GM19025 (cell line): ENCODE measurements around the gene FBXW7.

Experiments
- ATAC-seq: cut with Tn5 transposase; IDR thresholded peaks from one replicate; pipeline ENCODE4 v1.9.1; 2021; ENCODE audit warnings: mild to moderate bottlenecking, low read depth, moderate library complexity; ENCODE audit not compliant: unreplicated experiment

Gene FBXW7

DNA sequence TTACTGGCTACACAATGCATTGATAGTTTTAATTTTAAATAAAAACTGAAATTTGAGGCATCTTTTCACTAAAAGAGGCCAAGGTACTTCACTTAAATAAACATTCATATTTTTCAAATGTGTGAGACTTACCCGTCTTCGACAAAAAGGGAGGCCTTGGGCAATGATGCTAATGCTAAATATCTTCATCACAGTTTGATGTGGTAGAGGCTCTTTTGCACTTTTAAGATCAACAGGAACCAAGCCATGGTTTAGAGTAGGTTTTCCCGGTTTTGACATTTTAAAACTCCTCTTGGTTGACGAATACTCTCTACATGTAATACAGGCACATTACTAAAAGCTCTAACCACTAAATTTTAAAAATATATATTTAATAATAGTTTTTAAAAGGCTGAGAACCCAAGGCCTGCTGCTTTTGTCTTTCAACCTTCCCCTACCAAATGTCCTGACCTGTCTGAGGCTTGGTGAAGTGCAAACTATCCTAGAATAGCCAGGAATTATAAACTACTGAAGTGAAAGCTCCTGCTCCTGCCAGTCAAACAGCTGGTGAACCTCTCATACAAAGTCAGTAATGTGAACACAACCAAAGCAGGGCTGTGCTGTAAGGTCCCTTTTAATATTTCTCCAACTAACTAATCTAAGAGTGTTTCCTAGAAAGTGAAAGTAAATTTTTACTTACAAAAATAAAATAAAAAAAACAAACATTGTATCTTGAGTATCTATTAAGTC is 153.7 kb downstream of the FBXW7 start:
- ATAC-seq: no peak

DNA sequence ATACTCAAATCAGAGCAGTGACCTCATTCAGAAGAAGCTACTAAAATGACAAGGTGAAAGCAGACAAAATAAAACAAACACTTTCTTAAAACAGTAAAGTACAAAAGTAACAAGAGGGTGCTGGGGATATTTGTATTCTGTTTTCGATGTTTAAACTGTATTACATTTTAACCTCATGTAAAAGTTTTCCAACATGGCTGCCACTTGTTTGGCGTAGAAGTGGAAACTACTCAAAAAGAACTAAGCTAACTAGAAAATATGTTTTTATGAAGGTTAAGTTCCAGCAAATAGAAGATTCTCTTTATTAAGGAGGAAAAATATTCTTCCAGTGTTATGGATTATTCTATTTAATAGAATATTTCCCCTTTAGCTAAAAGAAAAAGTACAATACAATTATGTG is 155.0 kb downstream of the FBXW7 start:
- ATAC-seq: no peak

DNA sequence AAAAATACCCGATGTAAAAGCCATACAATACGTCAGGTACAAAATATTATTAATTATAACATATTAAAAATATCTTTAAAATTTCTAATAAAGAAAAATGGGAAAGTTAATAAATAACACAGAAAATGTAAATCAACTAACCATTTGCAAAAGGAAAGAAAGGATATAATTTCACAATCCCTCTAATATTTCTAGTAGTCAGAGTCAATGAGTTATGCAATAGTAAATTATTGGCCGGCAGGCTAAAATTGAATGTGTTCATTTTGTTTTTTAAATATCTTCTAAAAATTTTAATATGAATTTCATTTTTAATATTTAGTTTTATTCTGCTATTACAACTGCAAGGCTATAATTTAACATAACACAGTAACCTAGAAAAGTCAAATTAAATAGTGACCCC is 155.7 kb downstream of the FBXW7 start:
- ATAC-seq: no peak

DNA sequence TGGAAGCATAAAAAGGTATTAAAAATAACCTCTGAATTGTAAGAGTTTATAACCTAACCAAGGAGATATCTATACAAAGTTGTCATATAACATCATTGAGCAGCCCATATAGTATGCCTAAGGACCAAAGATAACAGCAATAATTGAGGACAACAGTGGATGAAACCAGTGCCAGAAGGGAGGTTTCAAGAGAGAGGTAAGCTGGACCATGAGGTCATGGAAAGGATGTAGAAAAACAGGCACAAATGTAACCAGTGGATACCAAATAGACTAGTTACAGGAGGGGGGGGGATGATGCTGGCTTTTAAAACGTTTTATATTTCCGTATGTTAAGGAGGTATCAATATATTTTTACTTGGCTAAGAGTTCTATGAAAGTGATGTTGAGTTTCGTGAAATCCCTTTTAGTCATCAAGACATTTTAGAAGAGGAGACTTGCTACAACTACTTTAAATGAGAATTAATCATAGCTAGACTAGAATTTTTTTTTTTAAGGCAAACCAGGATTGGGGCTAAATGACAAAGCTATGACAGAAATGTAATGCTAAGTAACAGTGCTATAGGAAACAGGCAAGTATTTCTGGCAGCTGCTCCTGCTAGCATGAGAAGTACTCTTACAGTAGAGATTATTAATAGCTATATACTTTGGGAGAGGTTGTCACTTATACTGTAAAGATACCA is 161.1 kb downstream of the FBXW7 start:
- no peak for ATAC-seq

DNA sequence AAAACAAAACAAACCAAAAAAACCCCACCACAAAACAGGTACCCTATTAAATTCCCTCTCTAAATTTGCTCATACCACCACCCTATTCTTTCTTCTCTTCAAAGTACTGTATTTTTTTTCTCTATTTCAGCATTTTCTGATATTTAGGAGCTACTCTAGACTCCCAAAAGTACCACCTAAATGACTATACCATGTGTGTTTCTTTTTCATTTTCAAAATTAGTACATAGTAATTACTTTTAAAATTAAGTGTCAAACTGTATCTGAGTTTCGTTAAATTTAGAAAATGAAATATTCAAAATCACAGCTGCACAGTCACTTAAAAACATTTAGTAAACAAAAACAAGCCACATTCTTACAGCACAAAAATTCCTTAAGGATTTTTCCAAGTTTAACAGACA is 161.7 kb downstream of the FBXW7 start:
- no peak for ATAC-seq

DNA sequence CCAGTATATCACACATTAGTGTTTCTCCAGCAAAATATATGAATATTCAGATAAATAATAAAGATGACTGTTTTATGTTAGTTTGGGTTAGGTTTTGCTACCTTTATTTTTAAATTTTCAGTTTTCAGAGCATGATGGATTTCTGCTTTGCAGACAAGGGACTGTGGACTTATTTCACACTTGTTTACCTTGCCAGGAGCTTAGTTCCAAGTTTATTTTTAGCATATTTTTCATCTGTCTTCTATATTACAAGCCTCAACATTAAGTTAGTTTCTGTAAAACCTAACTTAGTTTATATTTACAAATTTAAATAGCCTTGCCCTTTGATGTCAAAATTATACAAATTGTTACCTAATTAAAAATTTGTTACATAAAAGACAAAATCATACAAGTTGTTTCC is 163.4 kb downstream of the FBXW7 start:
- no peak for ATAC-seq

DNA sequence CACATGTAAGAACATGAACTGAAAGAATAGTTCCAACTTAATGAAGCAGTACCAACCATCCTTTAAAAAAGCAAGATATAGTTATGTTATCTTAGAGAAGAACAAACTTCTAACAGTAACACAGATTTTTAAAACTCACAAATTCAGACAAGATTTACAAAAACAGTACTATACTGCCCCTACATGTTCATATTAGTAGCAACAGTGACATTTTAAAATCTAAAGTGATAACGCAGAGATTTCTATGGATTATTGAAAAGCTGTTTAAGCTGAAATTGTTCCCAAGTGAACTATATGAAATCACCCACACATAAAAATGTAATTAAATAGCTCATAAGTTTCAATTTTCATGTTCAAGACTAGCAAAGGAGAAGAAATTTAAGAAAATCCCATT is 166.0 kb downstream of the FBXW7 start:
- no peak for ATAC-seq

DNA sequence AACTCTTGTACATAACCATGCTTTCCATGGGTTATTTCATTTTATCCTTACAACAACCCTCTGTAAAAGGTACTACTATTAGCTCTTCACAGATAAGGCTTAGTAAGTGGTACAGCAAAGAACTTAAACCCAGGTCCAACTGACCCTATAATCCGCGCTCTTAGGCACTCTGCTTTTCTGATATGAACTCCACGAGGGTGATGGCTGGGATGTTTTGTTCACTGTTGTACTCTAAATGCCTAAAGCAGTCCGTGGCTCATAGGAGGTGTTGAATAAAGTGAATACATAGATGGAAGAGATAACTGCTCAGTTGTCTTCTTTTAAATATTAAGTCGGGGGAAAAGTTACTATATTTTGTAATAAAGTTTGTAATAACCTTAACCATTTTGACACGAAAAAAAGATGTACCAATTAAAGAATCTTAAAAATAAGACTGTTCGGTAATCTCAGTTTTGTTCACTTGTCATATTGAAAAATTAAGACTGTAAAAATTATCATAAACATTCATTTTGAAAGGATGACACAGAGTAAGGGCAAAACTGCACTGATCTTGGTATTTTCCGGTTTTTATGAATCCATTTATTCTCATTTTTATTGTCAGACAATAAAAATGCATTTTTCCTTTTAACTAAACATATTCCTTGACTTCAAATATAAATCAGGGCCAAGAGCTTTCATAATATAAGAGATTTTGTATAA is 166.5 kb downstream of the FBXW7 start:
- no peak for ATAC-seq

DNA sequence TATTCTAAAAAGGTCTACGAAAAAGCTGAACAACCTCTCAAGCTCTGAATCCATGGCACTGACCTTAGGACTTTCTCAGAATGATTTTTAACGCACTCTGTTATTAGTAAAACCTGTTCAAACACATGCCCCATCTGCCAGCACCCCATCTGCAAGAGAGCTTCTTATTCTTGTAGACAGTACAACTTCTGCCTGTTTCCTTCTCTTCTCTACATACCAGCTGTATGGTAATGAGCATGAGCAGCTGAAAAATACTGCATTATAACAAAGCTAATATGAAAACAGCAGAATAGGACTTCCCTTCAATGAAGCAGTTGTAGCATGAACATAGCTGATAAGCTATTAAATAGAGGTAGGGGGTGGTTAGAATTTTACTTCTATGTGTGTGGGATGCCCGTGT is 167.9 kb downstream of the FBXW7 start:
- ATAC-seq: no peak

DNA sequence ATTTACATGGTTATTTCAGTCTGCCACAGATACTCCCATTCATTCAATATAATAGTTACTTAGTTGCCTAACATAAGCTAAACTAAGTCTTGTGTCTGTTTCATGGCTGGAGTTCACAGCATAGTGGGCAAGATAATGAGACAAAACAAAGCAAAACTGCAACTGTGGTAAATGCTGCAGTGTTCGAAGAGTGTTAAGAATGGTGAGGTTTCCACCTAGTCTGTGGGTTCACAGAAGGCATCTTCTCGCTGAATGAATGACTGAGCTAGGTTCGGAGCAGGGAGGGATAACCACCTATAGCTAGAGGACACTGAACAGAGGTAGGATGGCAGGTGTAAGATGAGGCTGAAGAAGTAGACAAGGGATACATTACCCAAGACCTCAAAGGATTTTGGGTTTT is 171.0 kb downstream of the FBXW7 start:
- ATAC-seq: no peak

DNA sequence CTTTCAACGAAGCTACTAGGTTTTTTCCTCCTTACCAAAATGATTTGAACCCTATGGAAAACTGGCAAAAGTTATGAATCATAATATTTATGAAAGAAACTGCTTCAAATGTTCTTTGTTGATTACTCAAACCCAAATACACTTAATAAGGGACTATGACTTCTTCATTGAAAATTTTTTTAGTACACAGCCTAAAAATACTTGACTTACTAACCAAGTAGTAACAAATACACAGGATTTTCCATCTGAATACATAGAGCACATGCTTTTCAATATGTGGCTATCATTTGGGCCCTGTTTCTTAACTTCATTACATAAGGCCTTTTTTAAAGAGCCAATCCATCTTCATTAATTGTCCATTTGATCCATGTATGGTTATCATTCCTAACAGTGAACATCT is 171.5 kb downstream of the FBXW7 start:
- no peak for ATAC-seq

DNA sequence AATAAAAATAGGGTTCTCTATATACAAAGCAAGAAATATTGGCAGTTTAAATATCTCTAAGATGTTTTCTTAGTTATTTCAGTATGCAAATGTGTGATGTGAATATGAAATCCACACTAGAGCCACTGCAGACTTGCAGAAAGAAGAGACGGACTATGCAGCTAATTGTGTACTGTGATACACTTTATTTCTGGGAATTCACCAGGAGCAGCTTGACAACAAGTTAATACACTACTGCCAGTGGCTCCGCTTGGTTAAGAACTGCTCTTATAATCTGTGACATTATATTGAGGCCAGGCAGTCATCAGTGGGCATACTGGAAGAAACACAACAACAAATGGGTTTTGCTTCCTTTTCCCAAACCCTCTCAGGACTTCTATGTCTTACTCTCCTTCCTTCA is 172.0 kb downstream of the FBXW7 start:
- ATAC-seq: no peak

DNA sequence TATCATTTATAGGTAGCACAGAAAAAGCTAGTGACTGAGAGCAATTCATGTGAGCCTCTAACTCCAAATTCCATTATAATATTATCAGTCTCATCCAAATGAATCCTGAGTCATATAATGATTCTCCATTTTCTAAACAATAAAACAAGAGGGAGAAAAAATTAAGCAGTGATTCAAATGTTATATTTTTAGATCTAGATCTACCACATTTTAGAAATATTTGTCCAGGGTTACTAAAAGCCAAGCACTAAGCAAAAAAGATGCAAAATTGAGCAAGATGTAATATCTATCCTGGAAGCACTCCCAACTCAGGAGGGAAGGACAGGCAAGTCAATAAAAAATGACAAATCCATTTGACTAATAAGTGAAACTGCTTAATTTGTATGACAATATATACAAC is 172.8 kb downstream of the FBXW7 start:
- ATAC-seq: no peak

DNA sequence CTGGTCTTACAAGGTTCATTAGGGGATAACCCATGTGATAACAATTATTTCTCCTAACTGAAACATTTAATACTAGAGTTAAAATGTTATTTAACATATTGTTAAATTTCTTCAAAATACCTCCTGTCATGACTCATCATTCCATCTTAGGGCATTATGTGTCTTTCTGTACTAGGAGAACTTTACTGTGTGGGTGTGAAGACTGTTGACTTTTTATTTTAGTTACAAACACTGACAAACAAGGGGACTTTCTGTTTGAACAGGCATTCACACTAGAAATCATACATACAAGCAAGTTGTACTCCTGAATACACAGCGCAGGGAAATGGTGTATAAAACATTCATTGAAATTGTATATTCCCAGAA is 175.9 kb downstream of the FBXW7 start:
- no peak for ATAC-seq

DNA sequence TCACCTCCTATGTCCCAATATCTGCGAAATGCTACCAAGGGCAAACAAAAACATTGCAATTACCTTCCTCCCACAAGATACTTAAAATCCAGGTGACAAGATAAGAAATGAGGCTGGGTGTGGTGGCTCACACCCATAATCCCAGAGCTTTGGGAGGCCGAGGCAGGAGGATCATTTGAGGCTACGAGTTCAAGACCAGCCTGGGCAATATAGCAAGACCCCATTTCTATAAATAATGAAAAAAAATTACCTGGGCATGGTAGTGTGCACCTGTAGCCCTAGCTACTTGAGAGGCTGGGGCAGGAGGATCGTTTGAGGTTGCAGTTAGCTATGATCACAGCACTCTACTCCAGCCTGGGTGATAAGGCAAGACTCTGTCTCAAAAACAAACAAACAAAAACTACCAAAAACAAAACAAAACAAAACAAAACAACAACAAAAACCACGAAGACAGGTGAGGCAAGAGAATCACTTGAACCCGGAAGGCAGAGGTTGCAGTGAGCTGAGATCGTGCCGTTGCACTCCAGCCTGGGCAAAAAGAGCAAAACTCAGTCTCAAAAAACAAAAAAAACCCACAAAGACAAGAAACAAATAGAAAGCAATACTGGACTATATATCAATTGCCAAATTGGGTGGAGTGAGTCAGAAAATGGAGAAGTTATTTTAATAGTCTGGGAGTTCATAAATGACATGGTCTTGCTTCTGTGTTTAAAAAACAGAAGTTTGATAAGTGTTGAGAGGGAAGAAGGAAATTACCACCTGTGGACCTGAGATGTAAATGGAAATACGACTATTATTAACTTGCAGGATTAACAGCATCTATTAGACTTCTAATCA is 176.5 kb downstream of the FBXW7 start:
- ATAC-seq: no peak

DNA sequence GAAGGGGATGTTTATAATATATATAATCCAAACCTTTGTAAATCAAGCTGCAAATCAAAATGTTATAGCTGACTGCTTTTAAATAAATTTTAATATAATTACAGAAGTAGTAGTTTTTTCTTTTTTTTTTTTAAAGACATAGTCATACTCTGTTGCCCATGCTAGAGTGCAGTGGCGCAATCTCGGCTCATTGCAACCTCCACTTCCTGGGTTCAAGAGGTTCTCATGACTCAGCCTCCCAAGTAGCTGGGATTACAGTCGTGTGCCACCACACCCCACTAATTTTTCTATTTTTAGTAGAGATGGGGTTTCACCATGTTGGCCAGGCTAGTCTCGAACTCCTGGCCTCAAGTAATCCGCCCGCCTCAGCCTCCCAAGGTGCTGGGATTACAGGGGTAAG is 178.7 kb downstream of the FBXW7 start:
- ATAC-seq: no peak

DNA sequence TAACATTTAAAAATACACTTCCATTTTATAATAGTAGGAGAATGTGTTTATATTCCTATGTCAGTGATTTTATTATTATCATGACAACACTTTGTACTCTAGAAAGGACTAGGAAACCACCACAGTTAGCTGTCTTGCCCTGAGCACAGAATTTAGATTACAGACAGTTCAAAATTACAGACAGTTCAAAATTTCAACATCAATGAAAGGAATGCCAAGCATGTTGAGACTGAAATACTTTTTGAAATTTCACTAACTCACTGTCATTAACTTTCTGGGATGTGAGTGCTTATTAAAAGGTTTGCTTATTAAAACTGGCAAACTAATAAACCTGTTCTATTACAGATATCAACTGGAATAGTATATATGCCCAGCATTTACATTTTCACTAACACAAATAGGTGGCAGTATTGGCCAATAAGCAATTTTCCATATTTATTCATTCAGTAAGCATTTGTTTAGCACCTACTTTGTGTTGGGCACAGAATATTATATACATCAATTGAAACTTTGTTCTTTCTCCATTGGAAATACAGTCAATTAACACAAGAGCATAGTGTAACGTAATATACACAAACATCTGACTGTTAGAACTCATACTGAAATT is 179.4 kb downstream of the FBXW7 start:
- no peak for ATAC-seq

DNA sequence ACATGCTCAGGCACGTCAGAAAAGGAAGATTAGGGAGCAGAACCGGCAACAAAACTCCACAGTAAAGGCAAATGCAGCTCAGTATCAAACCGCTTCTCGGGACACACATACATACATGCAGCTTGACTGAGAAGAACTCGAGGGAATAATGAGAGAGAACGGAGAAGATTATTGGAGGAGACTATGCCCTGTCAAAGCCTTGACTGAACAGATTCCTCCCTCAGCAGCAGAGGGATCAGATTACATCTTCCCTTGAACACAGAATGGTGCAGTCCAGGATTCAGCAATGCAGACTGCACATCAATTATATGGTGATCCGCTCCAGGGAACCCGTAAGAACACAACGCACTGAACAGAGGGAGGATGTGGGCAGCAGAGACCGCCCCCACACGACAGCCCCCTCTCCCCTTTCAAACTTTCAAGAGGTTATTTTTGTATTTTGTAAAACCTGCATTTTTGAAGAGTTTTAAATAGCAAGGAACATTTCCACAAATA is 183.2 kb downstream of the FBXW7 start:
- peak; percentile 45 for ATAC-seq

DNA sequence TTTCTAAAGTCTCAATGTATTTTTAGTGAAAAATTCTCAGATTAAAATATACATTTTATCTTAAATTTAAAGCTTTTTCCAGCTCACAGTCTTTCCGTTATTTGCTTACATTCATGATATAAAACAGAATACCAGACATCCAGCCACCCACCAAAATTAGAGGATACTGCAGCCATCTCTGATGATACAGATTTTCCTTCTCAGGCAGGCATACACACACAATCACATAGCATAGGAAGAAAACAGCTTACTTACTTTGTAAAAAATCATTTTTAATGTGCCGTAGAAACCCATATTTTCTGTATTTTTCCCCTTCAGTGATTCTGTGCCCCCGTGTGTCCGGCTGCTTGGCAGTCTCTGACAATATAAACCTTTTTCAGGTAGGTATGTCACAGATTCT is 183.7 kb downstream of the FBXW7 start:
- no peak for ATAC-seq

DNA sequence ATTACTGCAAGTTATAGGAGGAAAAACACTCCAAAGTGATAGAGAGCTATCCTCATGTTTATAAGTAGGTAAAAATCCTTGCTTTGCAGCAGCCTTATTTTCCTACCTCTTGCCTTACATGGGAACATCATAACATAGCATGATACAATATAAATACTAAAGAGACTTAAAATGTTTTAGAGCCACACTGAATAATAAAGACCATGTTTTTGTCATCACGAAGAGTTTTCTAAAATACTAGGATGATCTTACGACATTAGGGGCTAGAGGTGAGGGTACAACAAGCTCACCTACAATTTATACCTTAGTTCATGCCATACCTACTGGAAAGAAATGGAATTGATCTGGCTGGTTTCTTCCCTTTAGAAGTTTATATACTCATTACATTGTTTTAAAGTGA is 184.8 kb downstream of the FBXW7 start:
- ATAC-seq: no peak
